SJSA1 (cell line): ENCODE measurements around the gene DONSON. TPM values are rescaled to one million over a fixed set of nuclear protein-coding genes. Genes with fewer than 3 reads are reported as not detected.
"Not testable (repeated sequence)": the region's sequence is repeated elsewhere in the genome, so short reads cannot be mapped to it uniquely, and the experiment has no call there.

Experiments
- DNase-seq, 2 experiments: peaks; one replicate each; pipeline ENCODE4 v3.0.0-alpha.2; 2015 to 2020; ENCODE audit warnings: low spot score in 2 of 2, low read depth in 1 of 2
- H3K27ac ChIP-seq: fragments of 250-450 bp; sonication (Bioruptor Pico); 2 replicates; pipeline ENCODE4 v1.5.1; 2020; ENCODE audit warnings: mild to moderate bottlenecking, moderate library complexity
- H3K27me3 ChIP-seq: fragments of 250-450 bp; sonication (Bioruptor Pico); replicated peaks from 2 replicates; pipeline ENCODE4 v1.5.1; 2020; ENCODE audit warnings: mild to moderate bottlenecking, moderate library complexity
- H3K36me3 ChIP-seq: fragments of 250-450 bp; sonication (Bioruptor Pico); 2 replicates; pipeline ENCODE4 v1.5.1; 2020; ENCODE audit warnings: mild to moderate bottlenecking
- H3K4me1 ChIP-seq: fragments of 250-450 bp; sonication (Bioruptor Pico); replicated peaks from 2 replicates; pipeline ENCODE4 v1.6.1; 2021; ENCODE audit warnings: mild to moderate bottlenecking
- H3K4me3 ChIP-seq: fragments of 250-450 bp; sonication (Bioruptor Pico); 2 replicates; pipeline ENCODE4 v1.5.1; 2020; ENCODE audit warnings: mild to moderate bottlenecking
- H3K9me3 ChIP-seq: fragments of 250-450 bp; sonication (Bioruptor Pico); replicated peaks from 2 replicates; pipeline ENCODE4 v1.5.1; 2020; ENCODE audit warnings: mild to moderate bottlenecking
- total RNA-seq: library from RNA; depleted of rRNA; stranded (reverse); fragments of >200 nt; shearing (Covaris generic); gene quantifications from 2 replicates; pipeline ENCODE4 v1.2.3, GENCODE V29; 2014

Gene DONSON
- total RNA-seq, 1 experiment from 2014 or later: 46.9 TPM

DNA sequence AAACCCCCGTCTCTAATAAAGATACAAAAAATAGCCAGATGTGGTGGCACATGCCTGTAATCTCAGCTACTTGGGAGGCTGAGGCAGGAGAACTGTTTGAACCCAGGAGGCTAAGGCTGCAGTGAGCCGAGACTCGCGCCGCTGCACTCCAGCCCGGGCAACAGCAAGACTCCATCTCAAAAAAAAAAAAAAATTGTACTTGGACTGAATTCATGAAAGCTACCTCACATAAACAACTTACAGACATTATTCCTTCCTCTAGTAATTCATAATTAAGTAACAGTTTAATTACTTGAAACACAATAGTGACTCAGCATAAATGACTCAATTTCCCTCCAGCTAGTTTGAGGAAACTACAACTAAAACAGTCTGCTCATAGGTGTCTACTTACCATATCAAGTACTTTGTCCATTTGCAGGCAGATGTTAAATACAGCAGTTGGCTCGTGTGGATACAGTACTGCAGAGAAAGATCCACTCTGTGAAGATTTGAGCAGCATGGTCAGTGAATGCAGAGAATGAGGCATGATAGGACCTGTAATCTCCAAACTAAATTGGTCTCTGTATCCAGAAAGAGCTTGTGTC lies 9.4 kb downstream of the DONSON start:
- no peak overlapping the region for H3K27ac ChIP-seq
- no peaks in the 10 kb centered on the region for H3K9me3 ChIP-seq
- DNase-seq: no peak
- no peaks in the 10 kb centered on the region for H3K27me3 ChIP-seq
- H3K4me3 ChIP-seq: no peak overlapping the region
- H3K36me3 ChIP-seq: peaks cover 84% of the 10 kb centered on the region
- H3K4me1 ChIP-seq: no peaks in the 10 kb centered on the region

DNA sequence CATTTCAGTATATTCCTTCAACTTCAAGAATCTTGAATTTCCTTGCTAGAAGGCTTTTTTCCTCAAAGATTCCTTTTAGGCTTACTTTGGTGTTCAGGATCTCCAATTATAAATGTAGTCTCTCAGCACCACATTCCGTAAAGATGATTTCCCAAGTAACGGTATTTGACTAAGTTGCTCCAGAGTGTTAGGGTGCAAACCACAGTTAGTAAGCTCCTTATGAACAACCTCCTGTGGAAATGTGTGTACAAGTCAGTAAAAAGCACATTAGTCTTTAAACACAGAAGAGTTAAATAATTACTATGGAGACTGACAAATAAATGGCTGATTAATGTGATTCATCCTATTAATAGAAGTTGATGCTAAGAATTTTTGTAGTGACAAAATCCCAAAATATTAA lies 10.3 kb downstream of the DONSON start:
- H3K4me1 ChIP-seq: no peaks in the 10 kb centered on the region
- DNase-seq: no peak
- H3K4me3 ChIP-seq: no peak overlapping the region
- H3K27me3 ChIP-seq: no peaks in the 10 kb centered on the region
- H3K36me3 ChIP-seq: peaks cover 87% of the 10 kb centered on the region
- no peak overlapping the region for H3K27ac ChIP-seq
- H3K9me3 ChIP-seq: no peaks in the 10 kb centered on the region

DNA sequence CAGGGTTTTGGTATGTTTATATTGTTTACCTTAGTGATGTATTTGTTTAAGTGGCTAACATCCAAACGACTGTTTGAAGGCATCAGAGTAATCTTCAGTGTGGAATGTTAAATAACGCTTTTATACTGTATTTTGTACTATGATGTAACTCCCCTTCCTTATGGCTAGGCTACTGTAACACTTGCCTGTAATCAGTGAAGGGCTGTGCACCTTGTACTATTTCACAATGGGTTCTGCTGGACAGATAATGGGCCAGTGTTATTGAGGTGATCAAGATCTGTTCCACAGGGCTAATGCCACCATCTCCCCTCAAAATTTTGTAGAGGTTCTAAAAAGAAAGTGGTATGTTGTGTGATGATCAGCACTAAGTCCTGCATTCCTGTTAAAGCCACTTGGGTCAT lies 11.7 kb downstream of the DONSON start:
- H3K36me3 ChIP-seq: peaks cover 87% of the 10 kb centered on the region
- H3K9me3 ChIP-seq, H3K27ac ChIP-seq, H3K4me1 ChIP-seq, DNase-seq, H3K27me3 ChIP-seq, H3K4me3 ChIP-seq: not testable (repeated sequence)

DNA sequence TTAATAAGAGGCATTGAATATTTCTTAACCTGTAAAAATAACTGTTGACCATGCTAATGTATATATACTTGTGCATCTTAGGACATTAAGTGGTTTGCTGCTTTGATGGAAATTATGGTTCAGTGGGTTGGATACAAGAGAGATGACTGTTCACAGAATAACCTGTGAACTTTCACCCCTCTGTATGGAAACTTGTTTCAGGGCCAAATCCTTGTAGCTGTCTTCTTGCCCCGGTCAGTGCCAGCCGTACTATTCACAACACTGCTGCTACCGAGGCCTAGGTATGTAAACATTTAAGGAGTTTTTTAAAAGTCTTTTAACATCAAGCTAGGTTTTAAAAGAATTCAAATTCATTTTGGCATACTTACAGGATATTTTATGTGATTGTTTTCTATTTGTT lies 16.1 kb downstream of the DONSON start:
- no peak overlapping the region for H3K4me3 ChIP-seq
- no peaks in the 10 kb centered on the region for H3K27me3 ChIP-seq
- no peak overlapping the region for H3K27ac ChIP-seq
- peaks cover 94% of the 10 kb centered on the region for H3K36me3 ChIP-seq
- no peaks in the 10 kb centered on the region for H3K4me1 ChIP-seq
- no peak for DNase-seq
- no peaks in the 10 kb centered on the region for H3K9me3 ChIP-seq

DNA sequence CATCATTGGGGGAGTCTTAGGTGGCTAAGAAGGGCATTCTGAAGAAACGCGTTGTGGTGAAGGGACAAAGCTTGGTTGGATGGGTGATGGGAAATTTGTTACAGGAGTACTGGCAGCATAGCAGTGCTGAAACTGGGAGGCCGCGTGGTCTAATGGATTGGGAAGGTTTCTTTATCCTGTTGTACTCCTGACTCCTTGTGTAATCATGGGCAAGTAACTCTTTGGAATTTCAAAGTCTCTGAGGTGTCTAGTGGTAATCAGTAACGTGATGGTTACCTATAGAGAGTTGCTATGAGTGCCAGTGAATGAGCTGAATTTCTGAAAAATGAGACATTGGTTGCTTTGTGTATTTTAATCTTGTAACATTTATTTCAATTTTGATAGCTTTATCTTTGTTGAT lies 18.5 kb downstream of the DONSON start:
- Histone ChIP-seq H3K27ac (no peak overlapping the region), H3K4me3 (no peak overlapping the region), H3K4me1 (no peaks in the 10 kb centered on the region), H3K27me3 (no peaks in the 10 kb centered on the region), H3K36me3 (peaks cover 91% of the 10 kb centered on the region), H3K9me3 (no peaks in the 10 kb centered on the region)
- no peak for DNase-seq

DNA sequence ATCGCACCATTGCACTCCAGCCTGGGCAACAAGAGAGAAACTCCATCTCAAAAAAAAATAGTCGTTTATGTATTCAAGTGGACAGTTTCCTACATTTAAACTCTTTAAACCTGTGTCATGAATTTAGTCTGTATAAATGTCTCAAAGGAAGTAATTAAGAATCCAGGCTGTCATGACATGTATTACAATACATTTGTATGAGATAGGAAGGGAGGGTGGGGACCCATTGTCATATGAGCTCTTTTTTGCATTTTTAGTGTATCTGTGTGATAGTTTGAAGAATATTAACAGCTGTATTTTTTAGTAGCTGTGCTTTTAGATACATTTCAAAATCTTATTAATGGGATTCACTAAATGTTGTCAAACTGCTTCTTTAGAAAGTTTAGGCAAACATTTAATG lies 20.0 kb downstream of the DONSON start:
- Histone ChIP-seq H3K4me1 (no peaks in the 10 kb centered on the region), H3K27me3 (no peaks in the 10 kb centered on the region), H3K27ac (no peak overlapping the region), H3K4me3 (no peak overlapping the region), H3K36me3 (peaks cover 89% of the 10 kb centered on the region), H3K9me3 (no peaks in the 10 kb centered on the region)
- no peak for DNase-seq

DNA sequence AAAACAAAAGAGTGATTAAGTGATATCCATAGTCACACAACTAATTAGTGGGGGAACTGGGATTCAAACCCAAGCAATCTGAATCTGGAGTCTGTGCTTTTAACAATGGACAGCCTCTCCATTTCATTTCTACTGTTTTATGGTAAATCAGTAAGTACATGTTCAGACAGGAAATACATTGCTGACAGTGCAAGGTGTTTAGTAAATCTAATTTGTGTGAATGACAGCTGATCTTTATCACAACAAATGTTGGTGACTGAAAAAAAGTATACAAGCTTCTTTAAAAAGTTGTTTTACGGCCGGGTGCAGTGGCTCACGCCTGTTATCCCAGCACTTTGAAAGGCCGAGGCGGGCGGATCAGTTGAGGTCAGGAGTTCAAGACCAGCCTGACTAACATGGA lies 20.6 kb downstream of the DONSON start:
- no peak for DNase-seq
- Histone ChIP-seq H3K27ac (no peak overlapping the region), H3K4me1 (no peaks in the 10 kb centered on the region), H3K9me3 (no peaks in the 10 kb centered on the region), H3K4me3 (no peak overlapping the region), H3K36me3 (peaks cover 89% of the 10 kb centered on the region), H3K27me3 (no peaks in the 10 kb centered on the region)

DNA sequence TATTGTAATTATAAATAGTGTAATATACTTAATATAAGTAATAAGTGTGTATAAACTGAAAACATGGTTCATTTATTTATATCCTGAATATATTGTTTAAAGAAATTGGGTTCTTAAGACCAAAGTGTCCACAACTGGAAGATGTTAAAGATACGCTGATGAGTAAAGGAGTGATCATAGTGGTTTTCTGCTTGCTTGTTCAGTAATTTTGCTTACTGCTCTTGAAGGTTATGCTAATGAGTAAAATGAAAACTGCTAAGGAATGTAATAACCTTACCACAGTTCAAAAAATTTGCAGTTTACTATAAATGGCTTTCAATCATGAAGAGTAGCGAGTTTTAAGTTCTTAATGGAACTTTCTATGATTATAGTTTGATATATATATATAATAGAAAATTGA lies 22.0 kb downstream of the DONSON start:
- Histone ChIP-seq H3K9me3 (no peaks in the 10 kb centered on the region), H3K4me1 (no peaks in the 10 kb centered on the region), H3K27ac (no peak overlapping the region), H3K27me3 (no peaks in the 10 kb centered on the region), H3K4me3 (no peak overlapping the region), H3K36me3 (peaks cover 92% of the 10 kb centered on the region)
- no peak for DNase-seq

DNA sequence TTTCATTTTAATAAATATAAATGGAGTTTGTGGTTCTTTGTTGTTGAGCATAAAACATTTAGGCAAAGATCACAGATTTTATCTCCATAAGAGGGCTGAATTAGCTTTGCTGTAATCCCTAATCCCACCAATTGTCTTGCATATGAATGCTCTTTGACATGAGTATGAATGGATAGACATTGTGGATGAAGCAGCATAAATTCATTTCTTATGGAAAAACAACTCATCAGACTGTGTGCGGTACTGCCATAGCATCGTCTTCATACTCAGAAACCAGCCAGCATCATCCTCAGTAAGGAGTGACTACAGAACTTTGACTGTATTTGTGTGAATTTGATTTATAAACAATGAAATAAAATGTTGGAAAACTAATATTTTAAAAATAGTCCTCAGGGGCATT lies 26.1 kb downstream of the DONSON start:
- peaks cover 92% of the 10 kb centered on the region for H3K36me3 ChIP-seq
- no peak overlapping the region for H3K4me3 ChIP-seq
- no peak overlapping the region for H3K27ac ChIP-seq
- no peaks in the 10 kb centered on the region for H3K27me3 ChIP-seq
- DNase-seq: no peak
- no peaks in the 10 kb centered on the region for H3K4me1 ChIP-seq
- H3K9me3 ChIP-seq: no peaks in the 10 kb centered on the region

DNA sequence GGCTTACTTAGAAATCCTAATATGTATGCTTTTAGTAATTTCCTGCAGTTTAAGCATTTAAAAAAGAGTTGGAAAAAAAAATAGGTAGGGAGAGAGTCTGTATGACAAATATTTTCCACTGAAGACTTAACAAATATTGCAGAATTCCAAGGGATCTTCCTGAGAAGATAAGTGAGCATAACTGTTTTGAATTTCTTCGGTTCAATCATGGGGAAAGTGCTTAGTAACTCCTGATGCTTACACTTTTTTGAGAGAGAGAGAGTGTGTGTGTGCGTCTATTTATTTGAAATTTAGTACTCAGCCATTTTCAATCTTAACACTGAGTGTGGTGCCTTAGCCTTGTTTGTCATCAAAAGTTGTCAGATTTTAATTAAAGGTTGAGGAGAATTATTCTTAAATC lies 27.1 kb downstream of the DONSON start:
- H3K4me1 ChIP-seq: no peaks in the 10 kb centered on the region
- peaks cover 96% of the 10 kb centered on the region for H3K36me3 ChIP-seq
- H3K9me3 ChIP-seq: no peaks in the 10 kb centered on the region
- H3K27ac ChIP-seq: no peak overlapping the region
- no peak overlapping the region for H3K4me3 ChIP-seq
- DNase-seq: no peak
- H3K27me3 ChIP-seq: no peaks in the 10 kb centered on the region

DNA sequence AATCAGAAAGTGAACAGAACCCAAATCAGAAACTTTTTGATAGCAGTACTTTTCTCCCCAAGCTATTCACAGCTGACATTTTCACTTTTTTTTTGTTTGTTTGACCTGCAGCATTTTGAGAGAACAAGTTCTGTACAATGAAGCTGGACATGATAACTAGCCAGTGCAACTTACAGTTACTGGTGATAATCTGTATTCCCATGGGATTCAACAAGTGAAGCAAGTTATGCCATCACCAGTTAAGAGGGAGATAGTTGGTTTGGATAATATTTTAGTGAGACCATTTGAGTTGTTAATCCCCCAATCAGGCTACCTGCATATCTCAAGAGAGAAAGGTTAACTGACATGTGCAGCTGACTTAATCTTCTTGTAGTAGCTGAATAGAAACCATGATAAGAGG lies 27.5 kb downstream of the DONSON start:
- DNase-seq: no peak
- no peaks in the 10 kb centered on the region for H3K4me1 ChIP-seq
- H3K27ac ChIP-seq: no peak overlapping the region
- peaks cover 98% of the 10 kb centered on the region for H3K36me3 ChIP-seq
- H3K4me3 ChIP-seq: no peak overlapping the region
- no peaks in the 10 kb centered on the region for H3K9me3 ChIP-seq
- H3K27me3 ChIP-seq: no peaks in the 10 kb centered on the region

DNA sequence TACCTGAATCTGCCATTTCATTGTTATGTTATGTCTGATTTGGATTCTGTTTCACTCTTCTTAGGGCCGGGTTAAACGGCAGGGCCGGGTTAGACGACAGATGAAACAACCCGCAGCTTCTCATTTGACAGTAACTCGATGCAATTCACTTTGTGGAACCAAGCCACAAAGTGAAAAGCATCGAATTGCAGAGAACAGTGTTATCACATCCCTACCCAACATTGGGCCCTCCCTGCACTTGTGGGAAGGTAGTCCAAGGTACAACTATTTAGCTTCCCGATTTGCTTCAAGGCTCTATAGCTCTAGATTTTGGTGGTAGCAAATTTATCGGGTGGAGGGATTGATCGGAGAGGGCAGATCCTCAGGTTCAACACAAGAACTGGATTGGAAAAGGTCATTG lies 28.7 kb downstream of the DONSON start:
- Histone ChIP-seq H3K4me1 (no peaks in the 10 kb centered on the region), H3K9me3 (no peaks in the 10 kb centered on the region), H3K36me3 (peaks cover 97% of the 10 kb centered on the region), H3K27ac (no peak overlapping the region), H3K27me3 (no peaks in the 10 kb centered on the region), H3K4me3 (no peak overlapping the region)
- no peak for DNase-seq

DNA sequence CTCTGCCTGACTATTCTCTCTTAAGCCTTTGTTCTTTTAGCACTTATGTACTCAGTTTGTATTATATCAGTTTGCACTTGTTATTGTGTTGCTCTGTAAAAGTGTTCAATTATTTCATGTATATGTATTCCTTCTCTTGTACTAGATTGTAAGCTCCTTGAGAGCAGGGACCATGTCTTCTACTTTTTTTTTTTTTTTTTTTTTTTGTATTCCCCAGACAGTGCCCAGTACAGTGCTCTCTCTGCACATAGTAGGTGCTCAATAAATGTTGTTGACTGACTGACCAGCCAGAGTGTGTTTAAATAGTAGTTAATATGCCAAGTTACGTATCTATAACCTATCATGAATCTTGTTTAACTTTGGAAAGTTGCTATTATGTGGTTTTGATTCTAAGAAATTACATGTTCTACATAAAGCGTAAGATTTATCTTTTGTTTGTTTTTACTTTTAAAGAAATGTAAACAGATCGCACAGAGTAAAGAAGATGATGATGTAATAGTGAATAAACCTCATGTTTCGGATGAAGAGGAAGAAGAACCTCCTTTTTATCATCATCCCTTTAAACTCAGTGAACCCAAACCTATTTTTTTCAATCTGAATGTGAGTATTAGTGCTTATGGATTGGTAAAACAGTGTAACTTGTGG lies 29.6 kb downstream of the DONSON start:
- Histone ChIP-seq H3K4me1 (no peaks in the 10 kb centered on the region), H3K4me3 (no peak overlapping the region), H3K27me3 (no peaks in the 10 kb centered on the region), H3K9me3 (no peaks in the 10 kb centered on the region), H3K27ac (no peak overlapping the region), H3K36me3 (peaks cover 98% of the 10 kb centered on the region)
- DNase-seq: no peak

DNA sequence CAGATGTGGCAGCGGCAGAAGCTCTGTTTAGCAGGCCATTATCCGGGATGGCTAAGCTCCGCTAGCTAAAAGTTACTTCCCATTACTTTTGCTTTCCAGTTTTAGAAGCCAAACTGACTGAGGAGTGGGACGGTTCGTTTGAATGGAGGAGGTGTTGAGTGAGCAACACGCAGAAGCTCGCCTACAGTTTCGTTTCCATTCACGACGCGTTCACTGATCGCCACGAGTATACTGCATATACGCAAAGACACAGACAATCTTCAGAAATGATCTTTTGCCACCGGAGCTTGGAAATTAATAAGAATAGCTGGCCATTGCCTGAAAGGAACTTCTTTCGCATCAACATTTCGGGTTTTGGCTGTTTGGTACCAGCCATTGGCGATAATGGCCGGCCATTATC lies 31.0 kb downstream of the DONSON start:
- Histone ChIP-seq H3K4me3 (no peak overlapping the region), H3K27me3 (no peaks in the 10 kb centered on the region), H3K4me1 (no peaks in the 10 kb centered on the region), H3K9me3 (no peaks in the 10 kb centered on the region), H3K36me3 (peaks cover 98% of the 10 kb centered on the region), H3K27ac (no peak overlapping the region)
- no peak for DNase-seq

DNA sequence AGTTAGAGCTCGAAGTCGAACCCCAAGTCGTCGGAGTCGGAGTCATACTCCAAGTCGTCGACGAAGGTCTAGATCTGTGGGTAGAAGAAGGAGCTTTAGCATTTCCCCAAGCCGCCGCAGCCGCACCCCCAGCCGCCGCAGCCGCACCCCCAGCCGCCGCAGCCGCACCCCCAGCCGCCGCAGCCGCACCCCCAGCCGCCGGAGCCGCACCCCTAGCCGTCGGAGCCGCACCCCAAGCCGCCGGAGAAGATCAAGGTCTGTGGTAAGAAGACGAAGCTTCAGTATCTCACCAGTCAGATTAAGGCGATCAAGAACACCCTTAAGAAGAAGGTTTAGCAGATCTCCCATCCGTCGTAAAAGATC lies 33.5 kb downstream of the DONSON start:
- Histone ChIP-seq H3K27ac (no peak overlapping the region), H3K9me3 (no peaks in the 10 kb centered on the region)
- no peak for DNase-seq

More for the DNA sequence above, 33.5 kb downstream of the DONSON start:
- Histone ChIP-seq H3K4me1 (no peaks in the 10 kb centered on the region), H3K36me3 (peaks cover 98% of the 10 kb centered on the region), H3K27me3 (no peaks in the 10 kb centered on the region), H3K4me3 (no peak overlapping the region)
